ENCODE data around the gene MROH7.
A peak's percentile ranks its signal among the peaks of the same experiment; 100 is the strongest.

MROH7 gene

GRCh38 chr1:54653036-54653435, 11.4 kb downstream of the MROH7 start:
- no peak for DNase-seq

- DNase-seq: no peak
Observed at GRCh38 chr1:54658164-54658913, 16.8 kb downstream of the MROH7 start.

DNA sequence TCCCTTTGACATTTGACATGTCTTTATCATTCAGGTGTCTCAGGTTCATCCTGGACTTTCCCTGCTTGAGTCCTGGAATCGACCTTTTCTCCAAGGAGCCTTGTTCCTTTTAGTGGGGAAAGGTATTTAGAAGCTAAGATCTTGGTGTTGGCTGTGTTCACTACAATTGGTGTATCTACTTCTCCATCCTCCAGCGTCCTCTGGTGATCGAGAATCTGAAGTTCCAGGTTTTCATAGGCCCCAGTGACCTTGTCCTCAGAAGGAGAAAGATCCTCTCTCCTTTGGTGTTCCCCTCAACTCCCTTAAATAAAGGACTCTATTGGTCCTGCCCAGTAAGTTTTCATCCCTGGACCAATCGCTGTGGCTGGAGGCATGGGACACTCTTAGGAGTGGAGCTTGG, 22.1 kb downstream of the MROH7 start:
- DNase-seq: no peak

GRCh38 chr1:54664364-54664763, 22.8 kb downstream of the MROH7 start:
- DNase-seq: no peak

GRCh38 chr1:54665852-54666251, 24.3 kb downstream of the MROH7 start:
- DNase-seq: no peak

- DNase-seq: no peak
Observed at GRCh38 chr1:54666333-54666732, 24.7 kb downstream of the MROH7 start.

DNA sequence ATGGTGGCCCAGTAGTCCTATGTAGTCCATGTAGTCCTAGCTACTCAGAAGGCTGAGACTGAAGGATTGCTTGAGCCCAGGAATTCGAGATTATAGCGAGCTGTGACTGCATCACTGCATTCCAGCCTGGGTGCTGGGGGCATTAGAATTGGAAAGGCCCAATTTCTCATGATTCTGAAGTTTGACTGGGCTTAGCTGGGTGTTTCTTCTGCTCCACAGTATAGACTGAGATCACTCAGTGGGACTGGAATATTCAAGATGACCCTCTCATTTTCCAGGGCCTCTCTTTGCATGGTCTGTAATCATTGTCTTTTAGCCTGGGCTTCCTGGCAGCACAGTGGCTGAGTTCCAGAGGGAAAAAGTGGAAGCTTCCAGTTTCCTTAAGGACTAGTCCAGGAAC, 26.2 kb downstream of the MROH7 start:
- no peak for DNase-seq

DNA sequence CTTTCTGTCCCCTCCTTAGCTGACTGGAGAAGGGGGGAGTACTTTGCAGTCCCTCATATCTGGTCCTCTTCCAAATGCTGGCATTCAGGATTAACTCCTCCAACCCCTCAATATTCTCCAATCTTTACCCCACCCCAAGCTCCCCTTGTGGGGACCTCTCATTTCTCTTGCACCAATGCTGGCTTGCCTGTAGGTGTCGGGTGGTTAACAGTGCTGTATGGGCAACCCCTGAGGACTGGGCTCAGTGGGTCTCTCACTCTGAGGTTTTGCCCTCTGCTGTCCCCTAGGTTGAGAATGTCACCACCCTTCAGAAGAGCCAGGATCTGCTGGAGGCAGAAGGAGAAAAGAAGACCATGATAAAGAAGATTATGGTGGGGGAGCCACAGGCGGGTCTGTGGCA, 27.0 kb downstream of the MROH7 start:
- no peak for DNase-seq

DNA sequence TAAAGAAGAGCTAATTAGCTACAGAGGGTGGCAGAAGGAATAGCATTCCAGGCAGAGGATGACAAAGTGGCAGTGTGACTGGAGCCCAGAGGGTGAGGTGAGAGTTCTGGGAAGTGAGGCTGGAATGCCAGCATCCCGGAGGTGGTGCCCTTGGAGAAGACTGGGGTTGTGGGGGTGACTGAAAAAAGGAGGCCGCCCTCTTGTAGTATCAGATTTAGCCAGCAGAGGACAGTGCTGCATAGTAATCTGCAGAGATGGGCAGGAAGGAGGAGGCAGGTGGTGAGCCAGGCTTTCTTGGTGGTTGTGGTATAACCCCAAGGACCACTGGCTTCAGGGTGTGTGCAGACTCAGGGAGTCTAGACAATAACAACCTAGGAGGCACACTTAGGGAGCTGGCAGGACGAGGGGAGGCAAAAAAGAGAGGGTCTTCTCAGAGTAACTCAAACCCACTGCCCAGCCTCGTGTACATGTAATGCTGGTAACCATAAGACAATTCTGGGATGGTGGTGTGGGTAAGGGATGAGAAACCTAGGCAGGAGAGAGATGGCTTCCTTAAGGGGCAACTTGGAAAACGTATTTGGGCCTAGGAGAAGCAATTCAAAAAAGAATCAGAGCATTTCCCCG, 30.5 kb downstream of the MROH7 start:
- DNase-seq: peak; percentile 19

DNA sequence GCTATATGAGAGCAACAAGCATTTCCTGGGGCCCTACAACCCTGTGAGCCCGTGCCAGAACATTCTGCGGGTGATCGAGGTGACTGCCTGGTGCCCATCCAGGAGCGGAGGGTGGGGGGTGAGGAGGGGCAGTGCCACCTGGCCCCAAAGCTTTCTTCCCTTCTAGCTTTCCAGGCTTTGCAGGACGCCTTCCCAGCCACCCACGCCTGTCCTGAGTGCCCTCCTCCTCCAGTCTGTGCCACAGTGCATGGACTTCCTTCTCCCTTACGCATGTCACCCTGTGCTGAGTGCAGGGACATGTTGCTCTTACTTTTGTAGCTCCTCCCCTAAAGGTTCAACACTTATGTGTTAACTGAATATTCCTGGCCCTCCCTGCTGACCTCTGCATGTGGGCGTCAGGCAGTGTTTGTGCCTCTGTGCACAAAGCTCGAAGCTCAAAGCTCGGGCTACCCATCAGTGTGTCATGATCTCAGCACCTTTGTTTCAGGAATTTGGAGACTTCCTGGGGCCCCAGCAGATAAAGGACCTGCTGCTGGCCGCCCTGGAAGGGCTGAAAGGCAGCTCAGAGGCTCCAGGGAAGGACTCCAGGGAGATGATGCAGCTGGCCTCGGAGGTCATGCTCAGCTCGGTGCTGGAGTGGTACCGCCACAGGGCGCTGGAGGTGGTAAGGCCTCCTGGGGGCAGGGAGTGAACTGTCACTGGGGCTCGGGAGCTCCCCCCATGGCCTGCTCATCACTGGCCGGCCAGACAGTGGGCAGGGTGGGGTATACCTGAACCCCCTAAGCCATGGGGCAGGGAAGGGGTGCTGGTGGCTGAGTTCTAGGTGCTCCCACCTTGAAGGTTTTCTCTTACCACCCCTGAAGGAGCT, 37.4 kb downstream of the MROH7 start:
- DNase-seq: no peak

GRCh38 chr1:54679706-54680105, 38.1 kb downstream of the MROH7 start:
- DNase-seq: no peak

- no peak for DNase-seq
Observed at GRCh38 chr1:54680387-54680786, 38.8 kb downstream of the MROH7 start.

DNA sequence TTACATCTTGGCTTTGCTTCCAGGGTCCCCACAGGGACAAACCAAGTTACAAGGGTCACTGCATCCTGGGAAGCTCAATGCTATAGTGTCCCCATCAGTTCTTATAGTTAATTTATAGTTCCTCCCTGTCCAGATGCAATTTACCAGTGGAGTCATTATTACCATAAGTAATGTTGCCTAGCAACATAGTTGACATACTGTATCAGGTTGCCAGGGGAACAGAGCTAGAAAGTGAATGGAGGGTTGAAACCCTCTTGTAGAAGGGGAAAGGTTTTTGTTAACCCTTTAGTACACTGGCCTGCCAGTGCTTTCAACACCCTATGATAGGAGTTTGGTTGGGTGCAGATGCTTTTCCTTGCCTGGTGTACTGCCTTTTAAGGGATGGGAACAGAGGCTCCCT, 39.8 kb downstream of the MROH7 start:
- no peak for DNase-seq

DNA sequence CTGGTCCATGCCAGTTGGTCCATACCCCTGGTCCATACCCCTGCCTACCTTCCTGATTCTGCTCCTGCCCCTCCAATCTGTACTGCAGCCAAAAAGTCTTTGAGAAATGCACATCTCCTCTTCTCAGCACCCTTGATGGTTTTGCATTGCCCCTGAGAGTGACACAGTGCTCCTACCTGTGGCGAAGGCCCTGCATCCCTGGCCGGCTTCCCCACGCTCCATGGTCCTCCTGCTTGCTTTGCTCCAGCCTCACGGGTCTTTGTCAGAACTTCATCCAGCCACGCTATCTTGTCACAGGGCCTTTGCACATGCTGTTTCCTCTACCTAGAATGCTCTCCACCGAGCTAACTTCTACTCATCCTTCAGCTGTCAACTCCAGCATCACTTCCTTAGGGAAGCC, 41.9 kb downstream of the MROH7 start:
- no peak for DNase-seq

GRCh38 chr1:54685335-54685905, 43.8 kb downstream of the MROH7 start:
- DNase-seq: no peak

GRCh38 chr1:54686155-54686554, 44.6 kb downstream of the MROH7 start:
- DNase-seq: no peak

DNA sequence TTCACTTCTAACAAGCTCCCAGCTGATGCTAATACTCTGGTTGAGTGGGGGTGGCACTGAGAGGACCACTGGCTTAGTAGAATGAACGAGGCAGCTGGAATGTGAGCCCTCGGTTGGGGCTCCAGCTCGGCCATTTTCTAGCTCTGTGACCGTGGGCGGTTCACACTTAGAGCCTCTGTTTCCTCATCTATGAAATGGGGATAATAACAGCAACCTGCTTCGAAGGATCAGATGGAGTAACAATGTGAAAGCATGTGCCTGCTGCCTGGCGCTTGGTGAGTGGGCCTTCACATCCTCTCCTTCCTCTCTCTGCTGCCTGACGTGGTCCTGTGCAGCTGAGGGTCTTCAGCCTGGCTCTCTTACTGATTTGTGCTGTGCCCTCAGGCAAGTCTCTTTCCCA, 53.2 kb downstream of the MROH7 start:
- DNase-seq: no peak

GRCh38 chr1:54695221-54695620, 53.6 kb downstream of the MROH7 start:
- DNase-seq: no peak

GRCh38 chr1:54695764-54696163, 54.2 kb downstream of the MROH7 start:
- DNase-seq: no peak

DNA sequence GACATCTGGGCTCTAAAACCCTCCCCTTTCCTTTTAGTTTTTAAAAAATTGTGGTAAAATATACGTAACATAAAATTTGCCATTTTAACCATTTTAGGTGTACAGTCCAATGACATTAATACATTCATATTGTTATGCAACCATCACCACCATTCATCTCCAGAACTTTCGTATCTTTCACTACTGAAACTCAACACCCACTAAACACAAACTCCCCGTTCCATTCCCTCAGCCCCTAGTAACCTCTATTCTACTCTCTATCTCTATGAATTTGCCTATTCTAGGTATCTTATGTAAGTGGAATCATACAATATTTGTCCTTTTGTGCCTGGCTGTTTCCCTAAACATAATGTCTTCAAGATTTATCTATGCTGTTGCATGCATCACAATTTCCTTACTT, 54.7 kb downstream of the MROH7 start:
- no peak for DNase-seq

DNA sequence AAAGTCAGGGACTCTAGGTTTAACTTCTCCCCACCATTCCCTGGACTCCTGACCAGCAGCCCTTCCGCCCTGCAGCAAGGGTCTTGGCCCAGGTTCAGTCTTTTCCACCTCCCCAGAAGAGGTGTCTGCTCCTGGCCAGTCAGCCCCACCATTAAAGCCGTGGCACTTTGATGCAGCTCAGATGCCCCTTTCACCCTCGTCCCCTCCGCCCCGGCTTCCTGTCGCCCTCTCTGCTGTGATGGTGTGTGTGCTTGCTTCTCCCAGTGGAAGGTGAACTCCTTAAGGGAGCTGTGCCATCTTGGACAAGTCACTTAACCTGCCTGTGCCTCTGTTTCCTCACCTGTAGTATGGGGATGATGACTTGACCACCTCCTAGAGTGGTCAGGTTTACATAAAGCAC, 56.3 kb downstream of the MROH7 start:
- no peak for DNase-seq

GRCh38 chr1:54698346-54698745, 56.8 kb downstream of the MROH7 start:
- no peak for DNase-seq

GRCh38 chr1:54699936-54700525, 58.4 kb downstream of the MROH7 start:
- no peak for DNase-seq

Data from NCI-H1092 (cell line).